Measurements from ENCODE around the gene TAS2R31.
"Not testable (repeated sequence)": the region's sequence is repeated elsewhere in the genome, so short reads cannot be mapped to it uniquely, and the experiment has no call there.

Gene TAS2R31

GRCh38 chr12:11031307-11031706, at the start of gene TAS2R31:
TSS of gene TAS2R31 (minus strand) at chr12:11031407. CDS start at chr12:11031335, 72 bp downstream.
- DNase-seq, result no peak

GRCh38 chr12:11078246-11078645, 47.0 kb upstream of the TAS2R31 start:
- no peak for DNase-seq

GRCh38 chr12:11075642-11076041, 44.4 kb upstream of the TAS2R31 start:
- no peak for DNase-seq

DNA sequence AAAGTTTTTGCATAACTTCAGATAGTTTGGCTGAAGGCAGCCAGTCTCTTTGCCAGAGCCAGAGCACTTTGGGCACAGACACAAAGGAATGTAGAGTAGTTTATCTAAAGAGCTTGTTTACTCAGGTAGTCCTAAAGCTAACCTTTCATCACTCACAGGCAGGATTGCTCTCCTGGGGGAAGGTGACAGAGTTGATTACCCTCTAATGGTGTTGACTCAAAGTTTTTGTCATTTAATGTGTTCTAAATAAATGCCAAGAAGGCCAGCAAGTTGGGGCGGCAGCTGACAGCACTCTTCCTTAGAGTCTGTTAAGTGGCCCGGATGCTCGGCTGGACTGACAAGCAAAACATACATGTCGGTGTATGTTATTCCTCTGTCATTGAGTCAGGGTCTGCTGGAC, 40.2 kb upstream of the TAS2R31 start:
- DNase-seq, result no peak

GRCh38 chr12:11070999-11071398, 39.8 kb upstream of the TAS2R31 start:
- no peak for DNase-seq

DNA sequence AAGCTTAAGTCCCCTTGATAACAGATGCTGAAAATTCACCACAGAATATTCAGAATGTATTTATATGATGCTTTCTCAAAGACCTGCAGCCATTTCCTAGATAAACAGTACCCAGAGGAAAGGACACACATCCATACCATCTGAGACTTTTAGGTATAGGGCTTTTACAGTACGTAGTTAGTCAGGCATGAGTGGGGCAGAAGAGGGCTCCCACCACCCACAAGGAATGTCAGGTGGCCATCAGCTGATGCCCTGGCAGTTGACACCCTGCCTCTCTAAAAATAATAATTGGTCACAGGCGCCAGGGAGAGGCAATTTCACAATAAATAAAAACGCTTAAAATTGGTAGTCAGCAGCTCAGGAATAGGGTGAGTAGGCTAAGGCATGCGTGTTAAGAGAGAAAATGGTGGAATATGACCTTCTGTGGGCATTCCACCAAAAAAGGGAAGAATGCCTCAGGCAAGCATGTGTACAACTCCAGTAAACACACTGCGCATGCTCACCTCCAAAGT, 38.7 kb upstream of the TAS2R31 start:
- no peak for DNase-seq

DNA sequence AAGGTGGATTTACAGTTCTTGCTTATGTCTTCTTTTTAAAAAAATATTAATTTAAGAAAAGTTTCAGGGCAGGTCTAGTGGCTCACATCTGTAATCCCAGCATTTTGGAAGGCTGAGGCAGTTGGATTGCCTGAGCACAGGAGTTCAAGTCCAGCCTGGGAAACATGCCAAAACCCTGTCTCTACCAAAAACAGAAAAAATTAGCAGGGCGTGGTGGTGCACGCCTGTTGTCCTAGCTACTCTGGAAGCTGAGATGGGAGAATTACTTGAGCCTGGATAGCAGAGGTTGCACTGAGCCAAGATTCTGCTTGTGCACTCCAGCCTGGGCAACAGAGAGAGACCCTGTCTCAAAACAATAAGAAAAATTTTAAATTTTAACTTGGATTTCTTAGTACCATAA, 36.3 kb upstream of the TAS2R31 start:
- no peak for DNase-seq

DNA sequence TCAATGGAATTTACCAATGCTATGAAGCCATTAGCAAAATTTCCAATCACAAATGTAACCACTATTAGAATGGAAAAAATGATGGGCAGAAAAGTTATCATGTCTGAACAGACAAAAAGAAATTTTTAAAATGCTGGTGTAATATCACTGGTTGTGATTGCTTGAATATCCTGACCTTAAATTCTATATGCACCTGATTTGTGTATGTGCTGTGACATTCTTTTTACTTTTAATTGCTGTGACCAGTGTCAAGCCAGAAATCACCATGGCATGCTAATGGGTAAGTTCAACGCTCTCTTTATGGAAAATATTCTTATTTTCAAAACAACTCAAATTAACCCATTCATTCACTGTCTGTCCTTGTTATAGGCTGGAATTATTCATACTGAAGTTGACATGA, 31.0 kb upstream of the TAS2R31 start, which contains the start of gene TAS2R46:
Gene TAS2R46 (minus strand): TSS at position 101 of the 400 bp plus-strand sequence. CDS start 0 bp downstream, at position 101.
- DNase-seq, result not testable (repeated sequence)

GRCh38 chr12:11059784-11060183, 28.6 kb upstream of the TAS2R31 start:
- DNase-seq, result no peak

- no peak for DNase-seq
Observed at GRCh38 chr12:11059041-11059440, 27.8 kb upstream of the TAS2R31 start.

DNA sequence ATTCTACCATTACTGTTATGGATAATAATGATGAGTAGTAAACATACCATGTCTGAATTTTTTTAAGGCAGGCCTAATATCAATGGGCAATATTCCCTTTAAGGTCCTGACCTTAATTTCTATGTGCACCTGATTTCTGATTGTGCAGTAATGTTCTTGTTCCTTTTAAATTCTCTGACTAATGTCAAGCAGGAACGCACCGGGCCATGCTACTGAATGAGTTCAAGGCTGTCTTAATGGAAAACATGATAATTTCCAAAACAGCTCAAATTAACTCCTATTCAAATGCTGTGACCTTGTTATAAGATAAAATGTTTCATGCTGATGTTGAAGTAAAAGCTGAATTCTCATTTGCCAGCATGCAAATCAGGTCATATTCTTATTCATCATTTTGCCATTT, 24.1 kb upstream of the TAS2R31 start:
- no peak for DNase-seq

DNA sequence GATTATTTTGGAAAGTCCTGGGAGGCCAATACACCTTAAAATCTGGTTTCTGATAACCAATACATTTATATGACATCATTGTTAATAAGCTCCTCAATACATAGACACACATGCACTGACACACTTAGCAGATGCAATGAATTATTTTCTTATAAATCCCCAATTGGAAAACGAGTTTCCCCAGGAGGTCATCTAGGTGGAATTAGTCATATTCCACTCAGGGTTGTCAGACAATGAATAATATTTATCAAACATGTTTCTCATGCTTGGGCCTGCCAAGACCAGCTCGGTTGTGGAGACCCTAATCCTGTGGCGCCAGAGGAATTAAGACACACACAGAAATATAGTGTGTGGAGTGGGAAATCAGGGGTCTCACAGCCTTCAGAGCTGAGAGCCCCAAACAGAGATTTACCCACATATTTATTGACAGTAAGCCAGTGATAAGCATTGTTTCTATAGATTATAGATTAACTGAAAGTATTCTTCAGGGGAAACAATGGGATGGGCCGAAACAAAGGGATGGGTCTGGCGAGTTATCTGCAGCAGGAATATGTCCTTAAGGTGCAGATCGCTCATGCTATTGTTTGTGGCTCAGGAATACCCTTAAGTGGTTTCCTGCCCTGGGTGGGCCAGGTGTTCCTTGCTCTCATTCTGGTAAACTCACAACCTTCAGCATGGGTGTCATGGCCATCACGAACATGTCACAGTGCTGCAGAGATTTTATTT, 18.8 kb upstream of the TAS2R31 start:
- DNase-seq, result not testable (repeated sequence)

GRCh38 chr12:11041366-11041765, 10.2 kb upstream of the TAS2R31 start:
- DNase-seq, result not testable (repeated sequence)

GRCh38 chr12:11040162-11040561, 9.0 kb upstream of the TAS2R31 start:
- DNase-seq, result no peak

- DNase-seq, result no peak
Observed at GRCh38 chr12:11039171-11039570, 8.0 kb upstream of the TAS2R31 start.

DNA sequence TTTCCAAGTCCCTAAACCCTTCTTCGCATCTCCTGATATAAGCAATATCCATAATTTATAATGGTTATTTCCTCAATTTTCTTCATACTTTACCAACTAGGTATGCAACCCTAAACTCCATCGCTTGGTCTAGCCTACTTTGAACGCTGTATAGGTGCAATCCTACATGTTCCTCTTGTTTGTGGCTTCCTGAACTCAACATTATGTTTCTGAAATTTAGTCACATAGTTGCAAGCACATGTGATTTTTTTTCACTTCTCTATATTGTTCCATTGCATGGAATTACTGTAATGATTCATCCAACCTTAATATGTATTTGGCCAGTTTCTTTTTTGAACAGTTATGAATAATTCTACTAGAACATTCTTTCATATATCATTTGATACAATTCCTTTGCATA, 2.8 kb upstream of the TAS2R31 start:
- not testable (repeated sequence) for DNase-seq

- no peak for DNase-seq
Observed at GRCh38 chr12:11026118-11026517, 5.1 kb downstream of the TAS2R31 start.

GRCh38 chr12:11023387-11023786, 7.8 kb downstream of the TAS2R31 start:
- no peak for DNase-seq

DNA sequence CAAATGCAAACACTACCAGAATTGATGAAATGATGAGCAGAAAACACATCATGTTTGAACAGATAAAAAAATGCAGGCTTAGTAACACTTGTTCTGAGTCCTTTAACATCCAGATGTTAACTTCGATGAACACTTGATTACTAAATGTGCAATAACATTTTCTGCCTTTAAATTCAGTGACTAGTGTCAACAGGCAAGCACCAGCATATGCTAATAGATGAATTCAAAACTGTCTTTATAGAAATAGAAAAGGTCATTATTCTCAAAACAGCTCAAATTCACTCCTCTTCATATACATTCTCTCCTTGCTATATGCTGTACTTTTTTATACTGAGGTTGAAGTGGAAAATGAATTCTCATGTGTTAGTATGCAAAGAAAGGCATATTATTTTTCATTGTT, 8.7 kb downstream of the TAS2R31 start, which contains the start of gene TAS2R19:
Gene TAS2R19 (minus strand): TSS at position 101 of the 400 bp plus-strand sequence. CDS start 49 bp downstream, at position 52.
- no peak for DNase-seq

DNA sequence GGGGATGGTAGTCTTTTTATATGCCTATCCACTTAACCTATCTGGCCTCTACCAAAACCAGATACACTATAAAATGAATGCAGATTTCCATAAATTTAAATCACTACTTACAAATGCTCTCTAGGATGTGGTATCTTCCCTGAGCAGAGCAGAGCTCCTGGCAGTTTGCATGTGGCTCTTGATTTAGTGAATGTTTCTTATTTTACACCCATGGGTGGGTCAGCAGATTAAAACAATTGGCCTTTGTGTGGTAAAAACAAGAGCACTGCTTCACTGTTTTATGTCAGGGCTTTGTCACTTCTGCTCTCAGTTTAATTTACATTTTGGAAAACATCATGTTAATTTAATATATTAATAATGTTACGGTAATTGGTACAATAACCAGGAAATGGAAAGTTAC, 14.3 kb downstream of the TAS2R31 start:
- DNase-seq, result no peak

DNA sequence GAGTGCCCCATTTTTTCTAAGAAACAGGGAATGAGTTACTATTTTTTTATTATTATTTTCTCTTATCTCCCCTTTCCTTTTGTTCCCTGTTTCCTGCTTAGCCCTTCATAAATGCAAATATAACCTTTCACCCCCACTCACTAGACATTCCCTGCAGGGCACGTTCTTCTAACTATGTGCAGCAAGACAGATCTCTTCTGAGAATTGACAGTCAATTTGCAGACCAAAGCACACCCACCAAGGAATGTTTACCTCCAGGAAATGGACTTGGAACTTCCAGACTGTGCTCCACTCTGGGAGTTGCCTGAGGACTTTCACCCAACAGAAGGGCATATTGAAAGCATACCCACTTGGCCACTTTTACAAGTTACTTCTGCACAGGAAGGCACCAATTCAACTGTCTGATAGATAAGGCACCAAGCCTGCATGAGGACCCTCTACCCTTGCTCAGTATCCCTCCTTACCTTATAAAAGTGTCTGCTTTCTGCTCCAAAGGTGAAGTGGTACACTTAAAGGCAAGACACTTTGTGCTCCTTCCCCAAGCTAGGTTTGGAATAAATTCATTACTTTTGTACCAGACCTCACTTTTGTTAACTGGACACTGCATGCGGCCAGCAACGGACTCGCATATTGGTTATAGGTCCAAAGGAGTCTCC, 15.3 kb downstream of the TAS2R31 start:
- no peak for DNase-seq

DNA sequence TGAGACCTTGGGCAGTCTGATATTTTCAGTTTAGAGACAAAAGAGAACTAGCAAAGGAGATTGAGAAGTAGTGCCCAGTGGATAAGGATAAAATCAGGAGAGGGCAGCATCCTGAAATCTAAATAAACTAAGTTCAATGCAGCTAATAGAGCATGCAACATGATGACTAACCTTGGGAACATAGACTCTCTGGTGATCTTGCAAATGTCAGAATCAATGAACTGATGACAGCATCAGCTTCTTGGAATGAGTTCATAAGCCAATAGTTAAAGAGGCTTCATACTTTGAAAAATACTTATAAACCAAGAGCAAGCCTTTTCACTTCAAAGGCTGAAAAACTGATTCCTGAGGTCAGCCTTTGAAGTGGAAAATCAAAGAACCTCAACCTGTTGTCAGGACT, 17.0 kb downstream of the TAS2R31 start:
- no peak for DNase-seq

GRCh38 chr12:11007608-11008007, 23.6 kb downstream of the TAS2R31 start:
- no peak for DNase-seq

- no peak for DNase-seq
Observed at GRCh38 chr12:10998204-10998603, 33.0 kb downstream of the TAS2R31 start, which contains the start of gene TAS2R20. TSS of gene TAS2R20 (minus strand) at chr12:10998304. CDS start at chr12:10997875, 429 bp downstream.
